ENCODE results near the gene LSP1.
"Not testable (repeated sequence)": the region's sequence is repeated elsewhere in the genome, so short reads cannot be mapped to it uniquely, and the experiment has no call there.

LSP1 gene

GRCh38 chr11:1939788-1940187 is 86.9 kb downstream of the LSP1 start:
- DNase-seq (ENCODE audit: low spot score), result not testable (repeated sequence)
